ENCODE data around the gene IL1RAPL1.
"Not testable (repeated sequence)": the region's sequence is repeated elsewhere in the genome, so short reads cannot be mapped to it uniquely, and the experiment has no call there.

IL1RAPL1 gene

GRCh38 chrX:29275928-29276327 is 688.7 kb downstream of the IL1RAPL1 start:
- DNase-seq (ENCODE audit: low spot score): no peak

- no peak for DNase-seq (ENCODE audit: low spot score)
Observed at GRCh38 chrX:29281078-29281742, 694.0 kb downstream of the IL1RAPL1 start.

- no peak for DNase-seq (ENCODE audit: low spot score)
Observed at GRCh38 chrX:29285664-29286063, 698.4 kb downstream of the IL1RAPL1 start.

GRCh38 chrX:29295987-29296680 is 708.9 kb downstream of the IL1RAPL1 start:
- no peak for DNase-seq (ENCODE audit: low spot score)

- DNase-seq (ENCODE audit: low spot score): no peak
Observed at GRCh38 chrX:29297171-29297800, 710.0 kb downstream of the IL1RAPL1 start.

- DNase-seq (ENCODE audit: low spot score): no peak
Observed at GRCh38 chrX:29299684-29300083, 712.4 kb downstream of the IL1RAPL1 start.

GRCh38 chrX:29308726-29309125 is 721.5 kb downstream of the IL1RAPL1 start:
- DNase-seq (ENCODE audit: low spot score): no peak

GRCh38 chrX:29315931-29316330 is 728.7 kb downstream of the IL1RAPL1 start:
- DNase-seq (ENCODE audit: low spot score): no peak

- no peak for DNase-seq (ENCODE audit: low spot score)
Observed at GRCh38 chrX:29318012-29318411, 730.8 kb downstream of the IL1RAPL1 start.

- DNase-seq (ENCODE audit: low spot score): not testable (repeated sequence)
Observed at GRCh38 chrX:29332429-29332828, 745.2 kb downstream of the IL1RAPL1 start.

- not testable (repeated sequence) for DNase-seq (ENCODE audit: low spot score)
Observed at GRCh38 chrX:29333091-29333490, 745.8 kb downstream of the IL1RAPL1 start.

- DNase-seq (ENCODE audit: low spot score): no peak
Observed at GRCh38 chrX:29348288-29348687, 761.0 kb downstream of the IL1RAPL1 start.

GRCh38 chrX:29359276-29359675 is 772.0 kb downstream of the IL1RAPL1 start:
- no peak for DNase-seq (ENCODE audit: low spot score)

GRCh38 chrX:29374765-29375164 is 787.5 kb downstream of the IL1RAPL1 start:
- not testable (repeated sequence) for DNase-seq (ENCODE audit: low spot score)

GRCh38 chrX:29376584-29376983 is 789.3 kb downstream of the IL1RAPL1 start:
- DNase-seq (ENCODE audit: low spot score): no peak

- DNase-seq (ENCODE audit: low spot score): no peak
Observed at GRCh38 chrX:29382811-29383210, 795.6 kb downstream of the IL1RAPL1 start.

- DNase-seq (ENCODE audit: low spot score): no peak
Observed at GRCh38 chrX:29388509-29388908, 801.3 kb downstream of the IL1RAPL1 start.

GRCh38 chrX:29397506-29397905 is 810.3 kb downstream of the IL1RAPL1 start:
- no peak for DNase-seq (ENCODE audit: low spot score)

GRCh38 chrX:29407357-29407756 is 820.1 kb downstream of the IL1RAPL1 start:
- no peak for DNase-seq (ENCODE audit: low spot score)

- DNase-seq (ENCODE audit: low spot score): no peak
Observed at GRCh38 chrX:29419774-29420553, 832.7 kb downstream of the IL1RAPL1 start.

GRCh38 chrX:29422034-29422433 is 834.8 kb downstream of the IL1RAPL1 start:
- no peak for DNase-seq (ENCODE audit: low spot score)

- DNase-seq (ENCODE audit: low spot score): no peak
Observed at GRCh38 chrX:29431895-29432294, 844.6 kb downstream of the IL1RAPL1 start.
